GM19351 (cell line): Measurements from ENCODE around the gene LOXL1.
A peak's percentile ranks its signal among the peaks of the same experiment; 100 is the strongest.

Experiments
- ATAC-seq: cut with Tn5 transposase; IDR thresholded peaks from one replicate; pipeline ENCODE4 v1.9.1; 2021; ENCODE audit warnings: mild to moderate bottlenecking, moderate library complexity; ENCODE audit not compliant: unreplicated experiment

The LOXL1 gene

DNA sequence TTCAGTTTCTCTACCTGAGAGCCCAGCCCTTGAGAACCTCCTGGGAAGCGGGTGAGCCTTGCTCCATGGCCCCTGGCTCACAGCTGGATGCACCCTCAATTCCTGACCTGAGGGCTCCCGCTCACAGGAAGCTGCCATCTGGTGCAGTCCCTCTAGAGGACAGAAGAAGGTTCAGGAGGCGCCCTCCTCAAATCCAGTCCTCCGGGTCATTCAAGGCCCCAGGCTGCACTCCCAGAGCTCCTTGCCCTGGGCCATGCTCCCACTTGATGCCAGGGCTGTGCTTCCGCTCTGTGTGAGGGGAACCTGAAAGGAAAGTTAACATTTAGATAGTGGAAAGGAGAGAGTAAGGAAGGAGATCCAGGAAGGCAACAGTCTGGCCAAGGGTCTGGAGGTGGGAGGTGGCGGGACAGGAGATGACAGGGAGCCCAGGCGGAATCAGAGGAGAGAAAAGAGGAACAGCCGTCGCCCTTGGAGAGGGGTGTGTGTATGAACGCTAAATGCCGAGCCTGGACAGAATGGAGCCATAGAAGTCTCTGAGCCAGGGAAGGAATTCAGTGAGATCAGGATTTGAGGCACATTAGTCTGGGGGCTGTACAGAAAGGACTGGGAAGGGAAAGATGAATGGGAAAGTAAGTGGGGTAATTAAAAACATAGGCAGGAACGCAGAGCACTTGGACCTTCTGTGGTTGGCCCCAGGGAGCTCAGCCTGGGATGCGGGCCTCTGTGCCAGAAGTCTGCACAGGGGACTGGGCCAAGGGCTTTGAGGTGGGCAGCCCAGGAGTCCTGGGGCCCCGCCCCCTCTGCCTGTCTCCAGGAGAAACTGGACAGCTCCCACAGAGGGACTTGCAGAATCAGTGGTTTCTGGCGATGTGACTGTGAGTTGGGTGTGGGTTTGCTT, 26.8 kb upstream of the LOXL1 start:
- no peak for ATAC-seq

DNA sequence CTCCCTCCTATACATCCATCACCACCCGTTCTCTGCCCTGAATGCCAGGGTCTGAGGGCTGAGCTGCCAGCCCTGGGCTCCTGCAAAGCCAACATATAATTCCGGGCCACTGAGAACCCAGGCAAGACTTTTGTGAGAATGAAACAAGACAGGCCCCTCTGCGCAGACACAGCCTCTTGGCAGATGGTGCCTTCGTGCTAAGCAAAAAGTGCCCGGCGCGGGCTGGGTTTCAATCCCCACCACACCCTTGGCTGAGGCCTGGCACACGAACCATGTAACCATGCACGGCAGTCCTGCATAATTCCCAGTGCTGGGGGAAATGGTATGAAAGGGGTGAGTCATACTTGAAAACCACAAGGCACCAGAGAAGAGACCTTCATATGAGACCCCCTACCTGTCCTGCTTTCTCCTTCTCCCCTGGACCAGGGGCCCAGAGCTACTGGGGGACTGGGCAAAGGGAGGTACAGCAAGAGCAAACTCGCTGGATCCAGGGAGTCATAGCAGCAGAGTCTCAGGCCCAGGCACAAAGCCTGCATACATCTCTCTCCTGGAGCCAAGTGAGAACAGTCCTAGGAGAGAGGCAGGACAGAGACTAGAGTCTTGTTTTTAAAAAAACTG, 26.1 kb upstream of the LOXL1 start:
- ATAC-seq, result no peak

DNA sequence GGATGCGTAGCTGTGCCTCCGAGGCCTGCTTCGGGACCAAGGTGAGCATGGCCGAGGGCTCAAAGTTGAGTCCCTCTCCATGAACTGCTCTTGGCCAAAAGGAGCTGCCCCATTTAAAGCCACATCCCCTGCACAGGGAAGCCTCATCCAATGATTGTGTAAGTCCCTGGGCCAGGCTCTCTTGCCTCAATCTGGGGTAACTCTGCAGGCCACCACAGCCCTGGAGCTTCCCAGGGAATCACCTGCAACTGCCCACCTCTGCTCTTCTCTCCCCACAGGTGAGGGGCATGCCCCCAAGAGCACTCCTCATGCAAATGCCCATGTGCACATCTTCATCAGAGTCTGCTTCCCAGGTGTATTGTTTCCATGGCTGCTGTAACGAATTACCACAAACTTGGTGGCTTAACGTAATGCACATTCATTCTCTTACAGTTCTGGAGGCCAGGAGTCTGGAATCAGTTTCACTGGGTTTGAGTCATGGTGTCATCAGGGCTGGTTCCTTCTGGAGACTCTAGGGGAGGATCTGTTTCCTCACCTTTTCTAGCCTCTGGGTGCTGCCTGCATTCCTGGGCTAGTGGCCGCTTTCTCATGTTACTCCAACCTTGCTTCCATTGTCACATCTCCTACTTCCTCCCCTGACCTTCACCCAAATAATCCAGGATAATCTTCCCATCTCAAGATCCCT, 25.0 kb upstream of the LOXL1 start:
- ATAC-seq, result no peak

DNA sequence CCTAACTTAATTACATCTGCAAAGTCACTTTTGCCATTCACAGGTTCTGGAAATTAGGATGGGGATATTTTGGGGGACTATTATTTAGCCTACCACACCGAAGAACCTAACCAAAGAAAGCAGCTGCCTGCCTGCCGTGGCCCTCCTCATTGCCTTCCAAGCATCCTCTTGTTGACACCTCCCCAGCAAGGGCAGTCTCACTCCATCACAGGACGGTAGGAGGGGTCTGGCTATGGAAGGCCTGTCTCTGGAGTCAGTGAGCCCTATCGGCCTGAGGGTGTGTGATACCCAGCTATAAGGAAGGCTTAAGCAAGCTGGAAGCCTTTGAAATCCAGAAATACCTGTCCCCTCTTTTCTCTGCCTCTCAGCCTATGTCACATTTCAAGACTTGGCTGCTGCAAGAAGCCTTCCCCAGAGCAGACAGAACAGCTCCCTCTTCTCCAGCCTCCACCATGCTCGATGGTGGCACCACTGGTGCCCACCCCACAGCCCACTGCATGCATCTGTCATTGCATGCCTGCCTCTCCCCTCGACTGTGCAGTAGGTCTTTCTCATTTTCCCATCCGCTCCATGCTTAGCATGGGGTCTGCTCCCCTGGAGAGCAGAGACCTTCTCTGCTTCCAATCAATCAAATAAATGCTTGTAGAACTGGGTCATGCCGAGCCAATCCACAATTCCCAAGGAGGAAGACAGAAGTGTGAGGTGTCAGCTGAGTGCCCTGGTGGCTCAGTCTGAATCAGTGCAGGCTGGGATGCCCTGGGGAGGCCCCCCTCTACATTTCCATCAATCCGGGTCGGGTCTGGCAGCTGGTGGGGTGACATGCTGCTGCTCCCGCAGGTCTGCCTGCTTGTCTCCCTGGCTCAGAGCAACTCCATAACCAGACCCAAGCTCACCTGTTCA, 23.9 kb upstream of the LOXL1 start:
- no peak for ATAC-seq

- ATAC-seq, result no peak
These were observed 22.0 kb upstream of the LOXL1 start for GRCh38 chr15:73904026-73904815.

DNA sequence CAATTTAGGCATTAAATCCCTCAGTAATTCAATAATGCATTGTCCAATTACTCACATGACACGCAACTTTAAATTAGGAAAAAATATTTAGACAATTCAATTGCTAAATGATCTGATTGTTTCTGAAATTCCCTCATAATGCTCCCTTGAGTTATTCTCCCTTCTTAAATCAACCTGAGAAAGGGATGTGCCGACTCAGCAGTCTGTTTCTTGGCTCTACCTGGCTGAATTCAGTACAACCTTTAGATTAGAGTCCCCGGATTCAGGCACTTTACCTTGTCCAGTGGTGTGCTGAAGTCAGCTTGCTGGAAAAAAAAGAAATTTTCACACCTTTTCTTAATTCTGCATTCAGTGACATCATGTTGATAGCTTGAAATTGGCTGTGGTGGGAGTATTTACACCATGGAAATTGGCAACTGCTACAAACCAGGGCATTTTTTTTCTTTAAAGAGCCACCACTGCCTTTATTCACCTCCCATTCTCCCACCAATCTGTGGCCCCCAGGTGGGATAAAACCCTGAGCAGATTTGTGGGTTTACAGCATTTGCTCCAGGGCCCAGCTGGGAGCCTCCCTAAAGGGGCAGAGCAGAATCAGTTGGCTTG, 20.9 kb upstream of the LOXL1 start:
- ATAC-seq, result no peak

GRCh38 chr15:73906346-73907034, 19.8 kb upstream of the LOXL1 start:
- no peak for ATAC-seq

GRCh38 chr15:73907035-73907408, 19.2 kb upstream of the LOXL1 start:
- no peak for ATAC-seq

DNA sequence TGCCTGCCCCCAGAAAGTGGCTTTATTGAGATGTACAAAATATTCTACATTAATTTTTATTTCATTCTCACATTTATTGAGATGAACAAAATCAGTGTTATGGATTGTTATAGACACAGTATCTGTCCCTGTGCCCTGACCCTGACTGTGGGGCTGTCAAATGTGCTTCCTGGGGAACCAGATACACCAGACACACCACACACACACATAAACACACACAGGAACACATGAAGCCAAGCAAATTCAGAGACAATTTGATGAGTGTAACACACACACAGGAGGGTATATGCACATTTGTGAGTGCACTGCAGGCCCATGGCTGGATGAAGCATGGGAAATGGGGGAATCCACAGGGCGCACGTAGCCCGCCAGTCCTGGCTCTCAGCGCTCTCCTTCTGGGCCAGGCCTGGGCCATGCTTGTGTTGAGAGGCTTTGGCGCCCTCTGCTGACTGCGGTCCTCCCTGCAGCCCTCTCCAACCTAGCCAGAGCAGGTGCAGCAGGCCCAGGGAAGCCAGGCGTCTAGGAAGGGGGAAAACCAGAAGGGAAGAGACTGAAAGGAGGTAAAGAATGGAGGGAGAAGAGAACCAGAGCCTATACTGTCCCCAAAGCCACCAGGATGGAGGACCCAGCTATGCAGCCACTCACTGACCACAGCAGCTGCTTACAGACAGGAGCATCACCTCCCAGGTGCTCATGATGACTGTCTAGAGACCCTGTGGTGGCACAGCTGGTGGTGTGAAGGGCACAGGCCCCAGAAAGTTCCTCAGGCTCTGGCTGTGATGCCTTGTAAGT, 18.0 kb upstream of the LOXL1 start:
- ATAC-seq, result peak; percentile 55

DNA sequence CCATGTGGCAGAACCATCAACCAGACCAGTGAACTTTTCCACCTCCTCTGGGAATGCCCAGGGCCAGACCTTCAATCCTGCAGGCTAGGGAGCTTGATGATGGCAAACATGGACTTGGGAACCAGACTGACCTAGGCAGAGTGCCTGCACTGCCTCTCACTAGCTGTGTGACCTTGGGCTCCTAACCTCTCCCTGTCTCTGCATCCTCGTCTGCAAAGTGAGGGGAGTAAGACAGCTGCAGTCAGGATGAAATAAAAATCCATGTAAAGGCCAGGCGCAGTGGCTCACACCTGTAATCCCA, 17.5 kb upstream of the LOXL1 start:
- no peak for ATAC-seq

DNA sequence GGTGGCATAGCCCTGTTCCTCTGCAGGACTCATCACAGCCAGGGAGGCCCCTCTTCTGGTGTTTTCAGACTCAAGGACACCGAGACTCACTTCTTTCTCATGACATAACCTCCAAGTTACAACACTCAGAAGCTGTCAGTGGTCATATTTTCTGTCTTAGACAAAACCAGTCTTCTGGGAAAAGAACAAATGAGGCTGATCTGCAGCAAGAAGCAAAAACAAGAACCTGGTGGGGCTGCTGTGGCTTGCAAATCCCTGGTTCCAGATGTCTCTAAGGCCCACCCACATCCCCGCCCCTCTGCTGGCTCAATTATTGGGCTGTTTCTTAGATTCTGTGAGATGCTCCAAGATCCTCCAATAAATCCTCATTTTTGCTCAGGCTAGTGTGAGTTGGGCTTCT, 16.6 kb upstream of the LOXL1 start:
- no peak for ATAC-seq

DNA sequence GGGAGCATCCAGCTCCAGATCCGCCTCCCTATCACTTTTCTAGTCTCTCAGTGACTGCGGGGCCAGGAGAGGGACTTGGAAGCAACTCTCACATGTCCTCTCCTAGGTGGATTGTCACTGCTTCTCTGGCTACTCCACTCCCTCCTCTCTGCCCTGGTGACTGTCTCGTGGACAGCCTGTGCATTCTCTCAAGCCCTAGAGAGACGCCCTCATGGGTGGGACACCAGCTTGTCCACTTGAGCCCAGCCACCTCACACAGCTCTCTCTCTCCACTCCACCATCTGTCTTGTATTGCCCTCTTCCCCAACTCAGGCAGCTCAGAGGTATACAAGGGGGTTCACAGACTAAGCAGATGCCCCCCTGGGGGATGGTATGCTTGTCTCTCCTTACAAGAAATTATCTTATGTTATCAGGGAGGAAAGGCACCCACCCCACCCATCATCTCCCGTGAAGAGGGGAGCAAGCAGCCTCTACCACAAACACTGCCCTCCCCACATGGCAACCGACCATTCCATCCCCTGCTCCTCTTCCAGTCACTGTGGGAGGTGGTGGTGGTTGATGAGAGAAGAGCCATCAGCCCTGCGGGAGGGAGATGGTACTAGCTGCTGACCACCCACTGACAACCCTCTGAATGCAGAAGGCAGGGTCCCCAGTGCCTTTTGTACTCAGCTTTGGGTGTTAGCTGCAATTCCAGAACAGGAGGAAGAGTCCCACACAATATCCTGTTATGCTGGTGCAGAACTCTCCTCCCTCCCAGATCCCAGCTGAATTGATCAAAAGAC, 15.5 kb upstream of the LOXL1 start:
- ATAC-seq, result no peak

- no peak for ATAC-seq
These were observed 14.1 kb upstream of the LOXL1 start for GRCh38 chr15:73912030-73912596.

- ATAC-seq, result no peak
These were observed 12.1 kb upstream of the LOXL1 start for GRCh38 chr15:73914145-73914544.

- no peak for ATAC-seq
These were observed 11.2 kb upstream of the LOXL1 start for GRCh38 chr15:73915082-73915481.

- no peak for ATAC-seq
These were observed 7.5 kb upstream of the LOXL1 start for GRCh38 chr15:73918784-73919183.

DNA sequence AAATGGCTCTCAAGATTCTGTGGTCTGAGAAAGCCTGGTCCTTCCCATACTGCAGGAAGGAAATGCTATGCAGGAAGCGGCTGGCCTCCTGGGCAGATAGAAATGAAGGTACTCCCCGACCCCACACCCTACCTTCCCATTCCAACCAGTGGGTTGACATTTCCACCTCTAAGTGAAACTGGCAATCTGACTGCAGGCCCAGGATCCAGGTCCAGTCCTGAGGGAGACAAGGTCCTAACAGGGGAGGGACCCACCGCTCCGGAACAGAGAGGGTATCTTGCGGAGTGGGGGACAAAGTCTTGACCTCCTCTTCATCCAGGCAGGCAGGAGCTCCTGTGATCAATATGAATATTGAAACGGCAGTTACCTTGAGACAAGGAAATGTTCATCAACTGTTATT, 6.6 kb upstream of the LOXL1 start:
- no peak for ATAC-seq
